ENCODE data around the gene LRPAP1. TPM values are rescaled to one million over a fixed set of nuclear protein-coding genes. Genes with fewer than 3 reads are reported as not detected.

Gene LRPAP1
- total RNA-seq, 1 experiment from 2014 or later: 110 TPM

- in situ Hi-C loops (cut with HindIII; ENCODE audit: low pct_unique_long_range_greater_than_20kb, low sequenced_read_pairs): no loop called here
These were observed 57.0 kb downstream of the LRPAP1 start for GRCh38 chr4:3475041-3475712.

GRCh38 chr4:3473996-3474765 is 58.0 kb downstream of the LRPAP1 start:
- ChIA-PET CTCF (no interaction called here), POLR2A (no interaction called here)
- no peaks in the 10 kb centered on the region for H3K36me3 ChIP-seq (ENCODE audit: control insufficient read depth, insufficient read depth, low read length)
- no peaks in the 10 kb centered on the region for H3K9me3 ChIP-seq (ENCODE audit: control insufficient read depth, insufficient read depth, low read depth, low read length)
- DNase-seq (ENCODE audit: low read depth, low spot score) (no peak), ATAC-seq (no peak)
- H3K27ac ChIP-seq (ENCODE audit: low read length): no peak overlapping the region
- BruUV-seq (replicated peaks): no TSS peak
- H3K27me3 ChIP-seq (ENCODE audit: control insufficient read depth, insufficient read depth, low read length): no peaks in the 10 kb centered on the region
- H3K4me3 ChIP-seq (ENCODE audit: low read depth in 2 of 2, low read length in 2 of 2): no peak overlapping the region
- no peaks in the 10 kb centered on the region for H3K4me1 ChIP-seq (ENCODE audit: control insufficient read depth, insufficient read depth, low read length)
- intact Hi-C loops (cut with micrococcal nuclease; ENCODE audit: unreplicated experiment): no loop called here
- in situ Hi-C loops (cut with HindIII; ENCODE audit: low pct_unique_long_range_greater_than_20kb, low sequenced_read_pairs): no loop called here
- TF ChIP-seq CTCF (IDR thresholded peaks at IDR 0.05) (no peak), TCF7L2 (IDR thresholded peaks at IDR 0.05; ENCODE audit: low read depth, low read length) (no peak), POLR2AphosphoS5 (IDR thresholded peaks at IDR 0.05; ENCODE audit: low read depth, low read length) (no peak), REST (IDR thresholded peaks at IDR 0.05; ENCODE audit: insufficient read depth in 1 of 2, low read depth in 2 of 2, low read length in 1 of 2) (no peak)

More at GRCh38 chr4:3475041-3475712, 57.0 kb downstream of the LRPAP1 start:
- no TSS peak for BruUV-seq (replicated peaks)
- Histone ChIP-seq H3K27ac (ENCODE audit: low read length) (no peak overlapping the region), H3K4me1 (ENCODE audit: control insufficient read depth, insufficient read depth, low read length) (no peaks in the 10 kb centered on the region), H3K4me3 (ENCODE audit: low read depth in 2 of 2, low read length in 2 of 2) (no peak overlapping the region), H3K36me3 (ENCODE audit: control insufficient read depth, insufficient read depth, low read length) (no peaks in the 10 kb centered on the region), H3K9me3 (ENCODE audit: control insufficient read depth, insufficient read depth, low read depth, low read length) (no peaks in the 10 kb centered on the region), H3K27me3 (ENCODE audit: control insufficient read depth, insufficient read depth, low read length) (no peaks in the 10 kb centered on the region)
- no peak for ATAC-seq
- TF ChIP-seq TCF7L2 (IDR thresholded peaks at IDR 0.05; ENCODE audit: low read depth, low read length): no peak
- no peak for TF ChIP-seq POLR2AphosphoS5 (IDR thresholded peaks at IDR 0.05; ENCODE audit: low read depth, low read length)
- TF ChIP-seq REST (IDR thresholded peaks at IDR 0.05; ENCODE audit: insufficient read depth in 1 of 2, low read depth in 2 of 2, low read length in 1 of 2): no peak
- TF ChIP-seq CTCF (IDR thresholded peaks at IDR 0.05): no peak
- TF ChIP-seq SIN3A (IDR thresholded peaks at IDR 0.05; ENCODE audit: borderline replicate concordance, insufficient read depth, low read depth, low read length): no peak
- DNase-seq (ENCODE audit: low read depth, low spot score): no peak
- intact Hi-C loops (cut with micrococcal nuclease; ENCODE audit: unreplicated experiment): no loop called here
- ChIA-PET CTCF (no interaction called here), POLR2A (no interaction called here)

All from Panc1 (cell line).